HepG2 (cell line): ENCODE results near the gene DCST2. TPM values are rescaled to one million over a fixed set of nuclear protein-coding genes. Genes with fewer than 3 reads are reported as not detected.

Experiments used
- CEBPZ ChIP-seq: IDR thresholded peaks from 2 replicates; pipeline ENCODE4 v1.6.1; 2012; ENCODE audit warnings: low read length, improper control_type of control experiment
- EZH2 ChIP-seq: conservative IDR thresholded peaks from 2 replicates; pipeline ENCODE4 v1.6.1; 2012; ENCODE audit warnings: mild to moderate bottlenecking, low read depth, low read length, moderate library complexity
- GABPB1 ChIP-seq: IDR thresholded peaks from 2 replicates; pipeline ENCODE4 v1.6.1; 2016; ENCODE audit warnings: mild to moderate bottlenecking, missing genetic modification reagents, moderate library complexity, missing compliant biosample characterization
- GLI4 ChIP-seq: sonication (generic); formaldehyde crosslinking; IDR thresholded peaks from 2 replicates; pipeline ENCODE4 v1.5.1; 2020; ENCODE audit warnings: missing genetic modification reagents, mild to moderate bottlenecking, moderate library complexity, borderline replicate concordance
- HIC2 ChIP-seq: sonication (generic); formaldehyde crosslinking; IDR thresholded peaks from 2 replicates; pipeline ENCODE4 v1.9.0; 2022; ENCODE audit warnings: low read depth, missing genetic modification reagents
- KLF15 ChIP-seq: sonication (generic); formaldehyde crosslinking; IDR thresholded peaks from 2 replicates; pipeline ENCODE4 v1.8.1; 2023; ENCODE audit warnings: borderline replicate concordance, mild to moderate bottlenecking, inconsistent platforms, missing genetic modification reagents, mixed read lengths
- KLF6 ChIP-seq: IDR thresholded peaks from 2 replicates; pipeline ENCODE4 v1.8.0; 2016; ENCODE audit warnings: missing biosample characterization, missing genetic modification reagents
- KMT2A ChIP-seq: sonication (generic); formaldehyde crosslinking; IDR thresholded peaks from 2 replicates; pipeline ENCODE4 v1.4.0; 2020; ENCODE audit warnings: missing genetic modification reagents
- NFKB2 ChIP-seq: sonication (generic); formaldehyde crosslinking; IDR thresholded peaks from 2 replicates; pipeline ENCODE4 v1.4.0; 2020; ENCODE audit warnings: missing genetic modification reagents, borderline replicate concordance
- SETDB1 ChIP-seq: sonication (generic); formaldehyde crosslinking; IDR thresholded peaks from 2 replicates; pipeline ENCODE4 v1.5.1; 2020; ENCODE audit warnings: missing genetic modification reagents, mild to moderate bottlenecking, borderline replicate concordance
- SMC3 ChIP-seq: IDR thresholded peaks from 2 replicates; pipeline ENCODE4 v1.6.1; 2011; ENCODE audit warnings: low read length, improper control_type of control experiment
- ZBTB1 ChIP-seq: sonication (generic); formaldehyde crosslinking; IDR thresholded peaks from 2 replicates; pipeline ENCODE4 v1.4.0; 2020; ENCODE audit warnings: missing genetic modification reagents, borderline replicate concordance
- ZFP91 ChIP-seq: sonication (generic); formaldehyde crosslinking; IDR thresholded peaks from 2 replicates; pipeline ENCODE4 v1.9.0; 2022; ENCODE audit warnings: missing genetic modification reagents, mild to moderate bottlenecking, borderline replicate concordance
- ZNF777 ChIP-seq: sonication (generic); formaldehyde crosslinking; IDR thresholded peaks from 2 replicates; pipeline ENCODE4 v1.4.0; 2020; ENCODE audit warnings: missing genetic modification reagents
- polyA plus RNA-seq, 8 experiments: library from polyadenylated mRNA; depleted of rRNA in 3 of 8; stranded (reverse) in 7 of 8; unstranded in 1 of 8; fragments of >200 nt; fragmentation: Illumina TruSeq in 4 of 8; extraction: Trizol in 4 of 8; gene quantifications; 2 replicates each; pipeline versions ENCODE4 v1.2.1 to v1.2.3, GENCODE V29; 2011 to 2016; ENCODE audit warnings: low read depth in 4 of 8, missing spikeins in 1 of 8, mixed read lengths in 1 of 8; ENCODE audit not compliant: insufficient read depth in 1 of 8
- total RNA-seq, 5 experiments: library from RNA; depleted of rRNA; stranded (reverse); fragments of >200 nt; fragmentation: Illumina TruSeq; extraction: Trizol; gene quantifications; 2 replicates each; pipeline ENCODE4 v1.2.3, GENCODE V29; 2016; ENCODE audit warnings: low read depth in 1 of 5
- TF ChIP-seq, protein P1 (sequence below): sonication (generic); formaldehyde crosslinking; IDR thresholded peaks from 2 replicates; pipeline ENCODE4 v1.9.0; 2021; ENCODE audit warnings: mild to moderate bottlenecking, missing genetic modification reagents

DCST2 gene
- total and polyA plus RNA-seq, 2 of the 13 experiments (the other 11 are each of a cell fraction or from before 2014, with no cell fraction given) = 0.74 TPM; not detected in 1

DNA sequence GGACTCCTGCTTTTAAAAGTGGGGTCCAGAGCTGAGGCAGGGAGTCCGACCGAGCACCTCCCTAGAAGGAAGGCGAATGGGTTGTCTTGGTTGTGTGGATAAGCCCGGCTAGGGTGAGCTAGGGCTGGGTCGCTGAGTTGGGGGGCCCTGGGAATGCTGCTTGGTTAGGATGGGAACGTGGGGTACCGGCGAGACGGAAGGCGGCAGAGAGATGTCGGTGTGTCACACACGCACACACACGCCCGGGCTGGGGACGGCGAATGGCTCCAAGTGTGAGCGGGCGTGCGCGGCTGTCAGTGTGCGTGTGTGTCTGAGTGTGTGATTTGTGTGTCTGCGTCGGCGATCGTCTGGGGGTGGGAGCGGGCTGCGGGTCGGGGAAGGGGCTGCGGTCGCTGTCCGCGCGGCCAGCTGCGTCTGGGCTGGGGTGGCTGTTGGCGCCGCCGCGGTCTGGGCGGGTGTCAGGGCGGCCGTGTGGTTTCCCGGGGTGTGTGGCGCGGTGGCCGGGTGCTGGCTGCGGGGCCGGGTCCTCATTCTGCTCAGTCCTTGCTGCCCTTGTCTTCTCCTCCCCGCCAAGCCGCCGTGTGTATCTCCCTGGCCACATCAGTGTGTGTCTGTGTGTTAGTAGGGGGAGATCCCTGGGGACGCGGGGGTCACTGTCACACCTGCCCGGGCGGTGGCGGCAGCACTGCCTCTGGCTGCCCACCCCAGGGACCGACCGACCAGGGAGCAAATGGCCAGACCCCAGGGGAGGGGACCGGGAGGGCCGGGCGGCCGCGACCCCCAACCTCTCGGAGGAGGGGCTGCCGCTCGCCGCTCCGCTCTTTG, 46.1 kb upstream of the DCST2 start (continued):
- TF ChIP-seq, protein P1, sequence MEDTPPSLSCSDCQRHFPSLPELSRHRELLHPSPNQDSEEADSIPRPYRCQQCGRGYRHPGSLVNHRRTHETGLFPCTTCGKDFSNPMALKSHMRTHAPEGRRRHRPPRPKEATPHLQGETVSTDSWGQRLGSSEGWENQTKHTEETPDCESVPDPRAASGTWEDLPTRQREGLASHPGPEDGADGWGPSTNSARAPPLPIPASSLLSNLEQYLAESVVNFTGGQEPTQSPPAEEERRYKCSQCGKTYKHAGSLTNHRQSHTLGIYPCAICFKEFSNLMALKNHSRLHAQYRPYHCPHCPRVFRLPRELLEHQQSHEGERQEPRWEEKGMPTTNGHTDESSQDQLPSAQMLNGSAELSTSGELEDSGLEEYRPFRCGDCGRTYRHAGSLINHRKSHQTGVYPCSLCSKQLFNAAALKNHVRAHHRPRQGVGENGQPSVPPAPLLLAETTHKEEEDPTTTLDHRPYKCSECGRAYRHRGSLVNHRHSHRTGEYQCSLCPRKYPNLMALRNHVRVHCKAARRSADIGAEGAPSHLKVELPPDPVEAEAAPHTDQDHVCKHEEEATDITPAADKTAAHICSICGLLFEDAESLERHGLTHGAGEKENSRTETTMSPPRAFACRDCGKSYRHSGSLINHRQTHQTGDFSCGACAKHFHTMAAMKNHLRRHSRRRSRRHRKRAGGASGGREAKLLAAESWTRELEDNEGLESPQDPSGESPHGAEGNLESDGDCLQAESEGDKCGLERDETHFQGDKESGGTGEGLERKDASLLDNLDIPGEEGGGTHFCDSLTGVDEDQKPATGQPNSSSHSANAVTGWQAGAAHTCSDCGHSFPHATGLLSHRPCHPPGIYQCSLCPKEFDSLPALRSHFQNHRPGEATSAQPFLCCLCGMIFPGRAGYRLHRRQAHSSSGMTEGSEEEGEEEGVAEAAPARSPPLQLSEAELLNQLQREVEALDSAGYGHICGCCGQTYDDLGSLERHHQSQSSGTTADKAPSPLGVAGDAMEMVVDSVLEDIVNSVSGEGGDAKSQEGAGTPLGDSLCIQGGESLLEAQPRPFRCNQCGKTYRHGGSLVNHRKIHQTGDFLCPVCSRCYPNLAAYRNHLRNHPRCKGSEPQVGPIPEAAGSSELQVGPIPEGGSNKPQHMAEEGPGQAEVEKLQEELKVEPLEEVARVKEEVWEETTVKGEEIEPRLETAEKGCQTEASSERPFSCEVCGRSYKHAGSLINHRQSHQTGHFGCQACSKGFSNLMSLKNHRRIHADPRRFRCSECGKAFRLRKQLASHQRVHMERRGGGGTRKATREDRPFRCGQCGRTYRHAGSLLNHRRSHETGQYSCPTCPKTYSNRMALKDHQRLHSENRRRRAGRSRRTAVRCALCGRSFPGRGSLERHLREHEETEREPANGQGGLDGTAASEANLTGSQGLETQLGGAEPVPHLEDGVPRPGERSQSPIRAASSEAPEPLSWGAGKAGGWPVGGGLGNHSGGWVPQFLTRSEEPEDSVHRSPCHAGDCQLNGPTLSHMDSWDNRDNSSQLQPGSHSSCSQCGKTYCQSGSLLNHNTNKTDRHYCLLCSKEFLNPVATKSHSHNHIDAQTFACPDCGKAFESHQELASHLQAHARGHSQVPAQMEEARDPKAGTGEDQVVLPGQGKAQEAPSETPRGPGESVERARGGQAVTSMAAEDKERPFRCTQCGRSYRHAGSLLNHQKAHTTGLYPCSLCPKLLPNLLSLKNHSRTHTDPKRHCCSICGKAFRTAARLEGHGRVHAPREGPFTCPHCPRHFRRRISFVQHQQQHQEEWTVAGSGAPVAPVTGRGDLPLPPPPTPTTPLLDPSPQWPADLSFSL (CRISPR knock-in tag) = peak; percentile 79
- TF ChIP-seq ZNF777 (CRISPR knock-in tag) = no peak
- no peak for TF ChIP-seq SETDB1 (CRISPR knock-in tag)
- no peak for TF ChIP-seq KLF6 (CRISPR knock-in tag)
- TF ChIP-seq GLI4 = no peak
- no peak for TF ChIP-seq ZBTB1 (CRISPR knock-in tag)
- no peak for TF ChIP-seq KLF15 (CRISPR knock-in tag)
- TF ChIP-seq EZH2 = peak; percentile 50; the same call in 1 of the 2 replicates
- no peak for TF ChIP-seq SMC3
- peak; percentile 35; the same call in 1 of the 2 replicates for TF ChIP-seq GABPB1 (CRISPR knock-in tag)
- TF ChIP-seq ZFP91 = no peak
- no peak for TF ChIP-seq CEBPZ
- TF ChIP-seq KMT2A (CRISPR knock-in tag) = no peak
- no peak for TF ChIP-seq HIC2 (CRISPR knock-in tag)
- TF ChIP-seq NFKB2 (CRISPR knock-in tag) = 0 out of 2 replicates have a peak, but pooled peaks have one; percentile 18
